ENCODE measurements around the gene EPHA6.

GRCh38 chr3:97439373-97439772, 625.0 kb downstream of the EPHA6 start:
- no peak for TF ChIP-seq EZH2 (IDR thresholded peaks at IDR 0.05; ENCODE audit: borderline replicate concordance, insufficient read depth, low read depth, low read length, poor library complexity, severe bottlenecking)
- TF ChIP-seq, protein P1, sequence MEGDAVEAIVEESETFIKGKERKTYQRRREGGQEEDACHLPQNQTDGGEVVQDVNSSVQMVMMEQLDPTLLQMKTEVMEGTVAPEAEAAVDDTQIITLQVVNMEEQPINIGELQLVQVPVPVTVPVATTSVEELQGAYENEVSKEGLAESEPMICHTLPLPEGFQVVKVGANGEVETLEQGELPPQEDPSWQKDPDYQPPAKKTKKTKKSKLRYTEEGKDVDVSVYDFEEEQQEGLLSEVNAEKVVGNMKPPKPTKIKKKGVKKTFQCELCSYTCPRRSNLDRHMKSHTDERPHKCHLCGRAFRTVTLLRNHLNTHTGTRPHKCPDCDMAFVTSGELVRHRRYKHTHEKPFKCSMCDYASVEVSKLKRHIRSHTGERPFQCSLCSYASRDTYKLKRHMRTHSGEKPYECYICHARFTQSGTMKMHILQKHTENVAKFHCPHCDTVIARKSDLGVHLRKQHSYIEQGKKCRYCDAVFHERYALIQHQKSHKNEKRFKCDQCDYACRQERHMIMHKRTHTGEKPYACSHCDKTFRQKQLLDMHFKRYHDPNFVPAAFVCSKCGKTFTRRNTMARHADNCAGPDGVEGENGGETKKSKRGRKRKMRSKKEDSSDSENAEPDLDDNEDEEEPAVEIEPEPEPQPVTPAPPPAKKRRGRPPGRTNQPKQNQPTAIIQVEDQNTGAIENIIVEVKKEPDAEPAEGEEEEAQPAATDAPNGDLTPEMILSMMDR (IDR thresholded peaks at IDR 0.05) = no peak

Measured in B cell (primary cell).